GM10847 (cell line): Measurements from ENCODE around the gene CHAC1.
A peak's percentile ranks its signal among the peaks of the same experiment; 100 is the strongest.

Experiments
- POLR2A ChIP-seq: IDR thresholded peaks from 2 replicates; pipeline ENCODE4 v1.6.1; 2011; ENCODE audit not compliant: insufficient read length; ENCODE audit errors: extremely low read depth

The CHAC1 gene

GRCh38 chr15:40917585-40917984 lies 35.7 kb upstream of the CHAC1 start:
- TF ChIP-seq POLR2A: no peak

- TF ChIP-seq POLR2A: no peak
These were observed 35.0 kb upstream of the CHAC1 start for GRCh38 chr15:40918146-40918798.

- no peak for TF ChIP-seq POLR2A
These were observed 34.4 kb upstream of the CHAC1 start for GRCh38 chr15:40918799-40919392.

DNA sequence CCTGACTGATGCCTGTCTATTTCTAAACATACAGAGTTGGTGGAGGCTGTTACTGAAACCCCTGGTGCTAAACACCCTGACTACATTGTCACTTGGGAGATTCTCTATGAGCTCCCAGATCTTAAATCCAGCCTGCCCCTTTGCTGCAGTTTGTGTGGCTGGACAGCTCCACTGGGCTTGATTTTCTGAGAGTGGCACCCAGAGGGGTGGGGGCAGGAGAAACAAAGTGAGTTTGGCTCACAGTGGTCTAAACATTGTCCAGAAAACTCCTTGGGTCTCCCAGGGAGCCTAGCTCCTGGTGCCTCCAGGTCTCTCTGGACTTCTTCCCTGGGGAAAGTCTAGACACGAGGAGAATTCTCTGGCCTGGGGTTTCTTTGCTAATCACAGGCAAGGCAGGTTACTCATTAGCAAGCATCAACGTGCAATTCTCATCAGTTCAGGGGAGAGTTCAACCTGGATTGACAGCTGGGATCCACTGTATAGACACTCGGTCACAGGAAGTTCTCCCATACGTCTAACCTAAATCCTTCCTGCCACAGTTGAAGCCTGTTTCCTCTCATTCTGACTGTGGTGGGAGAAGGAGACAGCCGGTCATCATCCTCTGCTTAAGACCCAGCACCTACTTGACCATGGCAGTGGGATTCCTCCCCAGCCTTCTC lies 31.2 kb upstream of the CHAC1 start:
- TF ChIP-seq POLR2A: no peak

DNA sequence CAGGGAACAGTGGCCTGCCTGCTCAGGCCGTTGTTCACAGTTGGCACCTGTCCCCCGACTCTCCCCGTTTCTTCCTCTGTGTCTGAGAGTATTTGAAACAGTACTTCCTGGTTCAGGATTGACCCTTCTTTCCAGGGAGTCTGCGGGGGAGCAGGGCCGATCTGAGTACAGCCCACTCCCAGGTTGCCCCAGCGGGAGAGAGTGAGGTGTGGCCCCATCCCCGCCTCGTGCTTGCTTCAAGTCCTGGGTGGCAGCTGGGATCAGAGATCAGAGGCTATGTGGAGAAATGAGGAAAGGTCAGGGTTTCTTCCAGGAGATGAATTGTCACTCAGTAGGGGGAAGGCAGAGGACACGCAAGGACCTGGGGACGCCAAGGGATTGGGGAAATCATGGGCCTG lies 30.7 kb upstream of the CHAC1 start:
- TF ChIP-seq POLR2A: no peak

DNA sequence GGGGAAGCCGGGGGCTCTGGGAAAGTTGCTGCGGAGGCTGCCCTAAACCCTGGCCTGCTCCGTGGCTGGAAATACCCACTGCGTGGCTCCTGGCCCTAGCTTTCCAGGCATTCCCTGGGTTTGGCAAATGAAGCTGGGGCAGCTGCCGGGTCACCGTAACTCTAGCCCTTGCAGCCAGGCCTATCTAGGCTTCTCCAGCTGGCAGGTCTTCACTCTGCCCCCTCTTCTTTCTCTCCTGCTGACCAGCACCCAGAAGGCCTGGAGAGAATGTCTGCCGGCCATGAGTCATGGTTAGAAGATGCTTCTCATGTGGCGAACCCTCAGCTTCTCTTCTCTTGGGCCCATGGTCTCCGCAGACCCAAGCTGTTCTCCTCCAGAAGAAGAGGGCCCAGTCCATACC lies 29.7 kb upstream of the CHAC1 start:
- no peak for TF ChIP-seq POLR2A

- TF ChIP-seq POLR2A: no peak
These were observed 27.8 kb upstream of the CHAC1 start for GRCh38 chr15:40925495-40925862.

- TF ChIP-seq POLR2A: no peak
These were observed 27.2 kb upstream of the CHAC1 start for GRCh38 chr15:40925863-40926658.

GRCh38 chr15:40926659-40927494 lies 26.4 kb upstream of the CHAC1 start:
- no peak for TF ChIP-seq POLR2A

DNA sequence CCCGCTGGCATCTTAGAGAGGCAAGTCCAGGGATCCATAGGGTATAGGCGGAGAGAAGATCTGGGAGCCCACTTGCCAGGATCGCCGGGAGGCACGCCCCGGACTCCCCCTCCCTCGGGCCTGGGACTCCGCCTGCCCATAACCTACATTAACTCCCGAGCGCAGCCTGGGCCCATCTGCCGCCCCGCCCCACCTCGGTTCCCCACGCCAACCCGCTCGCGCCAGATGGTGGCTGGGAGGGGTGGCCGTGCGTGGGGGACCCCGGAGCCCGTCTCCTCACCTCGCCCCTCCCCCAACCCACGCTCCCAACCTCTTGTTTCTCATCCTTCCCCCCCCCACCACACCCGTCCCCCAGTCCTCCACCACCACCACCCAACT lies 25.8 kb upstream of the CHAC1 start:
- no peak for TF ChIP-seq POLR2A

- no peak for TF ChIP-seq POLR2A
These were observed 25.1 kb upstream of the CHAC1 start for GRCh38 chr15:40927873-40928806.

GRCh38 chr15:40928821-40929659 lies 24.2 kb upstream of the CHAC1 start, which contains the start of gene DLL4:
Gene DLL4, plus strand, starts transcription at chr15:40929340. Its CDS starts 329 bp downstream, at chr15:40929669.
- TF ChIP-seq POLR2A: peak; percentile 49
